K562 (cell line): Measurements from ENCODE around the gene TXNRD2. TPM values are rescaled to one million over a fixed set of nuclear protein-coding genes. Genes with fewer than 3 reads are reported as not detected.

Experiments
- CBX1 ChIP-seq: sonication (generic); IDR thresholded peaks from 2 replicates; pipeline ENCODE4 v1.6.1; 2016; ENCODE audit warnings: antibody characterized with exemption, low read depth, mild to moderate bottlenecking
- DDX20 ChIP-seq: fragments of 450-650 bp; IDR thresholded peaks from 2 replicates; pipeline ENCODE4 v1.6.1; 2016; ENCODE audit warnings: missing genetic modification characterization, low read depth, mild to moderate bottlenecking, missing compliant biosample characterization, moderate library complexity
- HBP1 ChIP-seq: fragments of 450-650 bp; formaldehyde crosslinking; IDR thresholded peaks from 2 replicates; pipeline ENCODE4 v1.4.0; 2022; ENCODE audit warnings: missing genetic modification characterization
- KAT2B ChIP-seq: IDR thresholded peaks from one replicate; pipeline ENCODE4 v1.6.1; 2012; ENCODE audit warnings: low read depth, mild to moderate bottlenecking, control low read depth, inconsistent platforms, low read length, moderate library complexity
- MBD2 ChIP-seq: sonication (generic); IDR thresholded peaks from 2 replicates; pipeline ENCODE4 v1.6.1; 2016; ENCODE audit warnings: low read depth, borderline replicate concordance
- MEF2D ChIP-seq: conservative IDR thresholded peaks from 2 replicates; pipeline ENCODE4 v1.6.1; 2016; ENCODE audit warnings: low read depth, missing genetic modification characterization, missing compliant biosample characterization
- NFE2L1 ChIP-seq: fragments of 450-650 bp; IDR thresholded peaks from 2 replicates; pipeline ENCODE4 v1.6.1; 2016; ENCODE audit warnings: missing genetic modification characterization, low read depth, mild to moderate bottlenecking, missing compliant biosample characterization, moderate library complexity, borderline replicate concordance
- SAP30 ChIP-seq: fragments of 200-600 bp; sonication (generic); IDR thresholded peaks from 2 replicates; pipeline ENCODE4 v1.6.1; 2012; ENCODE audit warnings: borderline replicate concordance, low read depth, mild to moderate bottlenecking, moderate library complexity, low read length, control low read depth, inconsistent platforms; ENCODE audit not compliant: insufficient read depth, poor library complexity, severe bottlenecking
- TRIM25 ChIP-seq: fragments of 450-650 bp; IDR thresholded peaks from 2 replicates; pipeline ENCODE4 v1.7.0; 2016; ENCODE audit warnings: borderline replicate concordance
- ZNF184 ChIP-seq: sonication (generic); formaldehyde crosslinking; IDR thresholded peaks from 2 replicates; pipeline ENCODE4 v1.5.0; 2020; ENCODE audit warnings: missing genetic modification reagents
- ZNF316 ChIP-seq: fragments of 450-650 bp; IDR thresholded peaks from 2 replicates; pipeline ENCODE4 v1.6.1; 2016
- ZNF644 ChIP-seq: fragments of 200-800 bp; sonication (Bioruptor generic); IDR thresholded peaks from 2 replicates; pipeline ENCODE4 v1.6.1; 2016; ENCODE audit warnings: low read depth, missing genetic modification characterization, missing compliant biosample characterization
- ZNF740 ChIP-seq, 3 experiments: fragments of 200-800 bp in 1 of 3; sonication (Bioruptor generic) in 1 of 3; sonication (generic) in 1 of 3; formaldehyde crosslinking in 1 of 3; IDR thresholded peaks; 2 replicates each; pipeline versions ENCODE4 v1.6.1 to v1.8.0; 2016 to 2022; ENCODE audit warnings: mild to moderate bottlenecking in 2 of 3, missing compliant biosample characterization in 2 of 3, missing genetic modification characterization in 2 of 3, missing genetic modification reagents in 1 of 3
- ZNF79 ChIP-seq: fragments of 250-450 bp; sonication (Bioruptor Pico); IDR thresholded peaks from 2 replicates; pipeline ENCODE4 v1.4.0; 2020; ENCODE audit warnings: low read depth, mild to moderate bottlenecking, moderate library complexity
- polyA plus RNA-seq, 8 experiments: library from polyadenylated mRNA; depleted of rRNA in 4 of 8; stranded (reverse) in 5 of 8; unstranded in 3 of 8; fragments of >200 nt; fragmentation: Nextera tagmentation in 2 of 8; fragmentation: Illumina TruSeq in 1 of 8; extraction: Ambion mirVana in 2 of 8; extraction: Trizol in 1 of 8; gene quantifications; 2 replicates each; pipeline versions ENCODE4 v1.2.1 to v1.2.3, GENCODE V29; 2011 to 2014; ENCODE audit warnings: inconsistent platforms in 1 of 8, missing spikeins in 1 of 8
- total RNA-seq, 7 experiments: library from RNA; depleted of rRNA in 6 of 7; stranded (reverse); fragments of >200 nt in 6 of 7; fragmentation: Illumina TruSeq in 2 of 7; extraction: Trizol in 2 of 7; gene quantifications; 2 replicates each; pipeline versions ENCODE4 v1.2.1 to v1.2.3, GENCODE V29; 2011 to 2021; ENCODE audit warnings: low replicate concordance in 1 of 7
- TF ChIP-seq, protein P1 (sequence below): fragments of 150-350 bp; conservative IDR thresholded peaks from 2 replicates; pipeline ENCODE4 v1.6.1; 2014; ENCODE audit warnings: low read length
- TF ChIP-seq, protein P2 (sequence below): fragments of 450-650 bp; IDR thresholded peaks from 2 replicates; pipeline ENCODE4 v1.6.1; 2016
- TF ChIP-seq, protein P3 (sequence below): fragments of 250-450 bp; sonication (Bioruptor Pico); IDR thresholded peaks from 2 replicates; pipeline ENCODE4 v1.8.0; 2021; ENCODE audit warnings: borderline replicate concordance, mild to moderate bottlenecking, moderate library complexity; ENCODE audit not compliant: poor library complexity, severe bottlenecking

TXNRD2 gene
- total and polyA plus RNA-seq, 9 of the 15 experiments (the other 6 are each of a cell fraction or from before 2014, with no cell fraction given), result 3.3 to 80.2 (median 49.4) TPM

DNA sequence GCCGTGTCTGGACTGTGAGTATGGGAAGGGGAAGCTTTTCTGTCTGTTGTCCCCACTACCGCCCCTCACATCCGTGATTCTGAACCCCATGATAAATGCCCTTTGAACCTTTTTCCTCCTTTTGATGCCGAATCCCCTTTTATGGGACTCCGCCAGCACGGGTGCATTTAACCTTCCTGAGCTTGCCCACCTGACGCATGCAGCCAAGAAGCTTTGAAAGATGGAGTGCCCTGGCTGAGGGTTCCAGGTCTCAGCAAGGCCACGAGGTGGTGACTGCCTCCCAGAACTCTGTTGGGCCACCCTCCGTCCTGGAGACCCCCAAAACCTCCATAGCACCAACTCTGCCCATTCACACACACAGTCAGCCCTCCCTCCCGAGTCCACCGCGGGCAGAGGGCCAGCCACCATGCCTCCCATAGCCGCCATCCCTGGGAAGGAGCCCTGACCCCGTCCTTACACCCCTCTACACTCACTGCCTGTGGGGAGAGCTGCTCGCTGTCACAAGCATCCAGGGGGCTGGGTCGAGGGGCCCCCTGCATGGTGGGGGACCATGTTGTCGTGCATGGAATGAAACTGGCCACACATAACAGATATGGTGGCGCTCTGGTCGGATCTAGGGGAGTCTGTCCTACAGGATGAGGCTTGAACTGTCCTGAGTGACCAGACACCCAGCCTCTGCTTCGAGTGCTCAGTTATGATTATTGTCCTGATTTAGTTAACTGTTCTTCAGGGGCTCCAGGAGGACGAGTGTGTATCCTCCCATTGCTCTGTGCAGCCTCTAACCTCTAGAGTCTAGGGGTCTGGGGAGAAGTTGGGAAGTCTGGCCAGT lies 868 bp downstream of the TXNRD2 start (continued):
- TF ChIP-seq ZNF79 (CRISPR knock-in tag), result 0 out of 2 replicates have a peak, but pooled peaks have one; percentile 54
- TF ChIP-seq ZNF316, result no peak
- TF ChIP-seq, protein P1, sequence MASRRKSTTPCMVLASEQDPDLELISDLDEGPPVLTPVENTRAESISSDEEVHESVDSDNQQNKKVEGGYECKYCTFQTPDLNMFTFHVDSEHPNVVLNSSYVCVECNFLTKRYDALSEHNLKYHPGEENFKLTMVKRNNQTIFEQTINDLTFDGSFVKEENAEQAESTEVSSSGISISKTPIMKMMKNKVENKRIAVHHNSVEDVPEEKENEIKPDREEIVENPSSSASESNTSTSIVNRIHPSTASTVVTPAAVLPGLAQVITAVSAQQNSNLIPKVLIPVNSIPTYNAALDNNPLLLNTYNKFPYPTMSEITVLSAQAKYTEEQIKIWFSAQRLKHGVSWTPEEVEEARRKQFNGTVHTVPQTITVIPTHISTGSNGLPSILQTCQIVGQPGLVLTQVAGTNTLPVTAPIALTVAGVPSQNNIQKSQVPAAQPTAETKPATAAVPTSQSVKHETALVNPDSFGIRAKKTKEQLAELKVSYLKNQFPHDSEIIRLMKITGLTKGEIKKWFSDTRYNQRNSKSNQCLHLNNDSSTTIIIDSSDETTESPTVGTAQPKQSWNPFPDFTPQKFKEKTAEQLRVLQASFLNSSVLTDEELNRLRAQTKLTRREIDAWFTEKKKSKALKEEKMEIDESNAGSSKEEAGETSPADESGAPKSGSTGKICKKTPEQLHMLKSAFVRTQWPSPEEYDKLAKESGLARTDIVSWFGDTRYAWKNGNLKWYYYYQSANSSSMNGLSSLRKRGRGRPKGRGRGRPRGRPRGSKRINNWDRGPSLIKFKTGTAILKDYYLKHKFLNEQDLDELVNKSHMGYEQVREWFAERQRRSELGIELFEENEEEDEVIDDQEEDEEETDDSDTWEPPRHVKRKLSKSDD, result no peak
- TF ChIP-seq KAT2B, result no peak
- TF ChIP-seq CBX1, result no peak
- TF ChIP-seq MEF2D (tag), result peak; percentile 46; the same call in 1 of the 2 replicates
- TF ChIP-seq TRIM25, result no peak
- peak; percentile 3 for TF ChIP-seq HBP1
- TF ChIP-seq ZNF184 (CRISPR knock-in tag), result no peak
- no peak for TF ChIP-seq ZNF740 (CRISPR knock-in tag; IDR thresholded peaks at IDR 0.05)
- no peak for TF ChIP-seq ZNF740 (tag; IDR thresholded peaks at IDR 0.05)
- TF ChIP-seq, protein P2, sequence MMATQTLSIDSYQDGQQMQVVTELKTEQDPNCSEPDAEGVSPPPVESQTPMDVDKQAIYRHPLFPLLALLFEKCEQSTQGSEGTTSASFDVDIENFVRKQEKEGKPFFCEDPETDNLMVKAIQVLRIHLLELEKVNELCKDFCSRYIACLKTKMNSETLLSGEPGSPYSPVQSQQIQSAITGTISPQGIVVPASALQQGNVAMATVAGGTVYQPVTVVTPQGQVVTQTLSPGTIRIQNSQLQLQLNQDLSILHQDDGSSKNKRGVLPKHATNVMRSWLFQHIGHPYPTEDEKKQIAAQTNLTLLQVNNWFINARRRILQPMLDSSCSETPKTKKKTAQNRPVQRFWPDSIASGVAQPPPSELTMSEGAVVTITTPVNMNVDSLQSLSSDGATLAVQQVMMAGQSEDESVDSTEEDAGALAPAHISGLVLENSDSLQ, result no peak
- peak; percentile 28 for TF ChIP-seq SAP30
- TF ChIP-seq NFE2L1, result no peak
- TF ChIP-seq, protein P3, sequence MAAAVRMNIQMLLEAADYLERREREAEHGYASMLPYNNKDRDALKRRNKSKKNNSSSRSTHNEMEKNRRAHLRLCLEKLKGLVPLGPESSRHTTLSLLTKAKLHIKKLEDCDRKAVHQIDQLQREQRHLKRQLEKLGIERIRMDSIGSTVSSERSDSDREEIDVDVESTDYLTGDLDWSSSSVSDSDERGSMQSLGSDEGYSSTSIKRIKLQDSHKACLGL, result peak; percentile 5
- TF ChIP-seq MBD2, result no peak
- no peak for TF ChIP-seq DDX20 (tag)
- TF ChIP-seq ZNF644, result no peak
